BJ (cell line): ENCODE results near the gene NPAS3. TPM values are rescaled to one million over a fixed set of nuclear protein-coding genes. Genes with fewer than 3 reads are reported as not detected.
A peak's percentile ranks its signal among the peaks of the same experiment; 100 is the strongest.

Experiments
- CTCF ChIA-PET: fragments of 350-600 bp; formaldehyde crosslinking; extraction: SDS; loops from one replicate; lab custom pipeline; 2021; ENCODE audit warnings: antibody characterized with exemption, inconsistent platforms; lab: Yijun Ruan, JAX
- POLR2A ChIA-PET: fragments of 300-600 bp; sonication (Branson Sonifier 250); formaldehyde crosslinking; extraction: SDS; loops from one replicate; lab custom pipeline; 2021; ENCODE audit warnings: antibody characterized with exemption; lab: Charles Lee
- DNase-seq: peaks from one replicate; pipeline ENCODE4 v3.0.0-alpha.2; 2011; ENCODE audit warnings: low read depth
- H3K27me3 ChIP-seq: 2 replicates; pipeline ENCODE4 v1.6.0; 2011; ENCODE audit warnings: low read length; ENCODE audit not compliant: control insufficient read depth, insufficient read depth
- H3K36me3 ChIP-seq: 2 replicates; pipeline ENCODE4 v1.5.1; 2011; ENCODE audit warnings: low read length; ENCODE audit not compliant: control insufficient read depth, insufficient read depth
- H3K4me3 ChIP-seq: 2 replicates; pipeline ENCODE4 v1.5.1; 2011; ENCODE audit warnings: low read depth, mild to moderate bottlenecking, control low read depth, low read length
- polyA plus RNA-seq: library from polyadenylated mRNA; depleted of rRNA; stranded (reverse); fragments of >200 nt; gene quantifications from 2 replicates; pipeline ENCODE4 v1.2.3, GENCODE V29; 2011
- TF ChIP-seq, protein P1 (sequence below): IDR thresholded peaks from 2 replicates; pipeline ENCODE4 v1.5.1; 2011; ENCODE audit warnings: low read depth, mild to moderate bottlenecking, control low read depth, inconsistent platforms, low read length, moderate library complexity; ENCODE audit not compliant: insufficient read depth

The NPAS3 gene
- polyA plus RNA-seq, 1 experiment, result 0.09 TPM

DNA sequence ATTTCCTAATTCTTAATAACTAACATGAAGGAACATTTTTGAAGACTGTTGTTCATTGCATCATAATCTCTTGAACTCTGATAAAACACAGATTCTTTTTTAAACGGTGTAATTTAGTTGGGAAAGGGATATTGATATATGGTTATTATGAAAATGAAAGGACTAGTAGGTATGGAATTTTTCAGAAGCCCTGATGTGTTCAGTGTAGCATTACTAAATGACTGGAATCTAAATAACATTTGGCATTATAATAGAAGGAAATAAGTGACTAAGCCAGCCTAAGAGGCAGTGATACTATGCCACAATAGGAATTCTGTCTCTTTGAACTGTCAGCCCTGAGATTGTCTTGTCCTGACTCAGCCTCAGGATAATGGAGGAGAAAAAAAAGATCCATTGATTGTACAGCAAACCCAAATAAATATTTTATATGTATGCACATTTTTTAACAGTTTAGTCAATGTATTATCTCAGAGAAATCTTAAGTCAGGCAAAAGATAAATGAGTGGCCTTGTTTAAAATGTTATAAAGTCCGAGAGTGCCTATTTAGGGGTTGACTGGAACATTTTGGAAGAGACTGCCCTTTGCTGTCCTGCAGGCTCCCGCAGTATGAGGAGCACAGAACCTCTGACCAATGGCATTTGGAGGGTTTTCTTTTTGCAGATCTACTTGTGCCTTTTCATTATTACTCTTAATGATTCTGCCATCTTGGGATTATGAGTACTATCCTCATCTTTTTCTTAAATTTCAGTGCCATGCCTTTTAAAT, 741.0 kb downstream of the NPAS3 start:
- POLR2A ChIA-PET, result no interaction called here
- Histone ChIP-seq H3K27me3 (no peaks in the 10 kb centered on the region), H3K36me3 (no peaks in the 10 kb centered on the region), H3K4me3 (no peak overlapping the region)
- peak; percentile 62 for DNase-seq
- TF ChIP-seq, protein P1, sequence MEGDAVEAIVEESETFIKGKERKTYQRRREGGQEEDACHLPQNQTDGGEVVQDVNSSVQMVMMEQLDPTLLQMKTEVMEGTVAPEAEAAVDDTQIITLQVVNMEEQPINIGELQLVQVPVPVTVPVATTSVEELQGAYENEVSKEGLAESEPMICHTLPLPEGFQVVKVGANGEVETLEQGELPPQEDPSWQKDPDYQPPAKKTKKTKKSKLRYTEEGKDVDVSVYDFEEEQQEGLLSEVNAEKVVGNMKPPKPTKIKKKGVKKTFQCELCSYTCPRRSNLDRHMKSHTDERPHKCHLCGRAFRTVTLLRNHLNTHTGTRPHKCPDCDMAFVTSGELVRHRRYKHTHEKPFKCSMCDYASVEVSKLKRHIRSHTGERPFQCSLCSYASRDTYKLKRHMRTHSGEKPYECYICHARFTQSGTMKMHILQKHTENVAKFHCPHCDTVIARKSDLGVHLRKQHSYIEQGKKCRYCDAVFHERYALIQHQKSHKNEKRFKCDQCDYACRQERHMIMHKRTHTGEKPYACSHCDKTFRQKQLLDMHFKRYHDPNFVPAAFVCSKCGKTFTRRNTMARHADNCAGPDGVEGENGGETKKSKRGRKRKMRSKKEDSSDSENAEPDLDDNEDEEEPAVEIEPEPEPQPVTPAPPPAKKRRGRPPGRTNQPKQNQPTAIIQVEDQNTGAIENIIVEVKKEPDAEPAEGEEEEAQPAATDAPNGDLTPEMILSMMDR, result no peak
- CTCF ChIA-PET, result interaction anchor here (1.2 kb wide), 1 partner anchor 112 kb away, joined by 5 read pairs; no protein-coding TSS in a partner anchor

DNA sequence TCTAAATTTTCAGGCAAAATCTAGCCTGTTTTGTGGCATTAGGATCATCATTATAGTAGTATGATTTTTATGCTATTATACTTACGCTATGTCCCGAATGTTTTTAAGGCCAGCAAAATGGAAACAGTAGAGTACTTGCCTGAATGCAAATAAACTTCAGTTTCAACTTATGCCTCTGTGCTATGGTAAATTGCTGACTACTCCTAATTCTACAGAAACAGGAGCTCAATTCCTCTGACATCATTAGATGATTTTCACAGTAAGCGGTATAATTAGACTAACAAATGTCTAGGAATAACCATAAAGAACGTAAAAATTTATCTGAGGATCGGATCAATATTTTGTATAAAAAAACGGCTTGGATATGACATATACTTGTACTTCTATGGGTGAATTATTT, 742.2 kb downstream of the NPAS3 start:
- Histone ChIP-seq H3K36me3 (no peaks in the 10 kb centered on the region), H3K4me3 (no peak overlapping the region), H3K27me3 (no peaks in the 10 kb centered on the region)
- no peak for DNase-seq
- ChIA-PET POLR2A (no interaction called here), CTCF (interaction anchor here (1.3 kb wide), 1 partner anchor 112 kb away, joined by 4 read pairs; no protein-coding TSS in a partner anchor)
- TF ChIP-seq, protein P1, result no peak

DNA sequence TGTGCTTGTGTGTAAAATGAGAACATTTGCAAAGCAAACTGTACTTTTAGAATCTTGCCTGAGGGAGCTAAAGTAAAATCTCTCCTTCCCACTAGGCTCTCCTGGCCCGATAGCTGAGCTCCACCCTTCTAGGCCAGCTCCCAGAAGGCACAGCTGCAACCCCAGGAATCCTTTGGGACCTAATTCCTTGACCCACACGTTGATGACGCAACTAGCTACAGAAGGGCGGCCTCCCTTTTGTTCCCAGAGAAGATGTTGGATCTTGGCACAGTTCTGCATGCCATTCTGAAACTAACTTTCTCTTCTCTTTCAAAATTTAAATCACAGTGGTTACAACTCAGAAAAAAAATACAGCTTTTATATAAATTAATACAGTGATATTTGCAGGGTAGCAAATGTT, 744.1 kb downstream of the NPAS3 start:
- ChIA-PET CTCF (interaction anchor here (0.9 to 1.9 kb wide), 4 partner anchors 9 to 110 kb away, joined by 3 to 4 read pairs (median 4); no protein-coding TSS in a partner anchor), POLR2A (no interaction called here)
- H3K4me3 ChIP-seq, result no peak overlapping the region
- H3K36me3 ChIP-seq, result no peaks in the 10 kb centered on the region
- DNase-seq, result no peak
- H3K27me3 ChIP-seq, result no peaks in the 10 kb centered on the region
- TF ChIP-seq, protein P1, result no peak

DNA sequence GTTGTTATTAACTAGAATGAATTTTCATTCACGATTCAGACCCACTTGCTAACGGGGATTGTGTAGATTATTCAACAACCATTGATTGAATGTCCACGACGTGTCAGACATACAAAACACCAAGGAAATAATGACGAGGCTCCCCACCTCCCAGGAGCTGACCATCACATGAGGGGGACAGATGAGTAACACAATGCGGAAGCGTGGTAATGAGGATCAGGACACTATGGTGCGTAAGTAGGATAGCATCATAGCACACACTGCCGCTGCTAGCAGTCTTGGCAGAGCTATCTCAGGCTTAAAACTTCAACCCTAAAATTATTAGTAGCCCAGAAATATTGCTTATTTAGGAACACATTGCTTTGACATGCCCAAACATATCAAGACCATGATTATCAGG, 746.3 kb downstream of the NPAS3 start:
- CTCF ChIA-PET, result interaction anchor here (1.1 kb wide), 1 partner anchor 9 kb away, joined by 3 read pairs; no protein-coding TSS in a partner anchor

DNA sequence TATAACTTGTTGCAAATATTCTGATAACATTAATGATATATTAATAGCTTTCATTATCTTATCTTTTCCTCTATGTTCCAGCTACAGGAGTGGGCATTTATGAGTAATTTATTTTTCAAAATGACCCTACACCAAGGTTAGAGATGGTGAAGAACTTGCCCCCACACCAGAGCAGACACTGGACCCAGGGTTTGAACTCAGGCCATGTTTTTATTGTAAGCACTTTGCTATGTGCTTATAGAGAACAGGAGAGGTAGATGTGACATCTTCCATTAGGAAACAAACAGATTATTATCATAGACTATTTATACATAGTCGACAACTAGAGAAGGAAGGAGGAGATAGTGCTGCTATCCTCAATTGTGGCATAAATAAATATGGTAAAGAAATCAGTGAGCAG, 747.0 kb downstream of the NPAS3 start:
- CTCF ChIA-PET, result interaction anchor here (1.1 kb wide), 1 partner anchor 10 kb away, joined by 3 read pairs; no protein-coding TSS in a partner anchor
- TF ChIP-seq, protein P1, result no peak

More for the DNA sequence above, 746.3 kb downstream of the NPAS3 start:
- Histone ChIP-seq H3K4me3 (no peak overlapping the region), H3K36me3 (no peaks in the 10 kb centered on the region), H3K27me3 (no peaks in the 10 kb centered on the region)
- no peak for DNase-seq
- POLR2A ChIA-PET, result no interaction called here
- TF ChIP-seq, protein P1, result no peak

More for the DNA sequence above, 747.0 kb downstream of the NPAS3 start:
- Histone ChIP-seq H3K4me3 (no peak overlapping the region), H3K36me3 (no peaks in the 10 kb centered on the region), H3K27me3 (no peaks in the 10 kb centered on the region)
- POLR2A ChIA-PET, result interaction anchor here (0.6 kb wide), 1 partner anchor 1157 kb away, joined by 4 read pairs; no protein-coding TSS in a partner anchor
- DNase-seq, result no peak
